NCI-H1436 (cell line): Measurements from ENCODE around the gene ERC2.

Experiments
- DNase-seq: peaks from one replicate; lab custom pipeline; 2025; lab: John Stamatoyannopoulos, UW

Gene ERC2

DNA sequence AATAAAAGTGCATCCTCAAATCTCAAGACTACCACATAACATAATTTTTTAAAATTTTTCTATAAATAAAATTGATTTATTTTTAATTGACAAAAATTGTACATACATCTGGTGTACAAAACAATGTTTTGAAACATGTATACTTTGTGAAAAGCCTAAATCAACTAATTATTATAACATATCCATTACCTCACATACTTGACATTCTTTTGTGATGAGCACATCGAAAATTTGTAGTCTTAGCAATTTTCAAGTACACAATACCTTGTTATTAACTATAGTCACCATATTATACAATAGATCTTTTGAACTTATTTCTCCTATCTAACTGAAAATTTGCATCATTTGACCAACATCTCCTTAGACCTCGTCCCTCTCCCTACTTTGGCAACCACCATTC is 973.3 kb downstream of the ERC2 start:
- DNase-seq: no peak

DNA sequence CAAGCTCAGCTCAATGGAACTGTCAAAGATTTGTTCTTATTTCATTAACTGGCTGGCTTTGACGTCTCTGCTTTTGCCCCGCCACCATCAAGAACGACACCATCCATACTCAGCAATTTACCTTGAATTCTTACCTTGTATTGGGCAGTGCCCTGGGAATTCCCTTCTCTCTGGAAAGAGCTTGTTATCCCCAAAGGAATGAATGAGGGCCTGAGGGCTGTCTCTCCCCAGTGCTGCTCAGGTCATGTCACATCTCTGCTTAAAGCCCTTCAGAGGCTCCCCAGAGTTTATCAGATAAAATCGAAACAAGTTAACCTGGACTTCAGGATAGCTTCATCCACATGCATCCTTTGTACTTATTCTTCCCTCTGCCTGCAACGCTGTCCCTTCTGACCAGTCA is 975.3 kb downstream of the ERC2 start:
- no peak for DNase-seq

DNA sequence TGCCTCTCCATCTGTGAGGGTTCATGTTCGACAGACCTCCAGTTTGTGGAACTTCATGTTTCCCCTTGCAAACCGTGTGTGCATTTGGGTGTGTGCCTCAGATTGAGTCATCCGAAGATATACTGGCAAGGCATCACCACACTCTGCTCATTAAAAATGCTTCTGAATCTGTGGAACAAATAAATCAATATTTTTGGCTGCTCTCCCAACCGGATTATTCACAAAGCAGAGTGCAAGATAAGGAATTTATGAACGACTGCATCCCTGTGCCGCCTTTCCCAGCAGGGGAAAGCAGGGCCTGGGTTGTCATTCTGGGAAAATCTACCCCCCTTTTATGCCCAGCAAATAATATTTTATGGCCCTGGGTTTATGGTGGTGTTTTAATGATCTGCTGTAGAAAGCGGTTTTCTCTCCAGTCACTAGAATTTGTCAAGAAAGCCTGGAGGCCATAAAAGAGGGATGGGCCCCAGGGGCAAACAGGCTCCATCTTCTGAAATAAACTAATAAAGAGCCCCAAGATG is 976.9 kb downstream of the ERC2 start:
- DNase-seq: no peak

DNA sequence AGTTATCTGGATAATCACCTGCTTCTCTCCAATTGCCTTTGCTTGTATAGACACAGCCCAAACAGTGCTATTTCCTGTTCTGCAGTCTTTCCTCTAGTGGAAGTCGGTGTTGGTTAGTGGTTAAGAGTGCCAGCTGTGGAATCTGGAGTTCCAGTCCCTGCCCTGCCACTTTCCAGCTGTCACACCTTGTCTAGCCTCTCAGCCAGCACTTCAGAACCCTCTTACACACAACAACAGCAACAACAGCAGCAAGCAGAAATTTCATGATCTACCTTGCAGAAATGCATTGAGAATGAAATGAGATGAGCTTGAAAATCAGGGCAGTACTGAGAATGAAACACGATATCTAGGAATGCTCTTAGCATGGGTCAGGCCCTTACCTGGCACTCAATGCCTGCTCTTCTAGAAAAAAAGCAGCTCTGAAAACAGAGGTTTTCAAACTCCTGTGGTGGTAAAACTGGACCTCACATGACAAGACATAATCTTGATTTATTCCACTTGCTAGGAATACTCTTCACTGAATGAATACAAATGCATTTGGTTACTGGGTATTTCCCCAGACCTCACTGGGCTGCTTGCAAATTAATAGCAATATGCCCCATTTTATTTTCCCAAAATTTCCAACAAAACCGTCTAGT is 977.9 kb downstream of the ERC2 start:
- DNase-seq: no peak

DNA sequence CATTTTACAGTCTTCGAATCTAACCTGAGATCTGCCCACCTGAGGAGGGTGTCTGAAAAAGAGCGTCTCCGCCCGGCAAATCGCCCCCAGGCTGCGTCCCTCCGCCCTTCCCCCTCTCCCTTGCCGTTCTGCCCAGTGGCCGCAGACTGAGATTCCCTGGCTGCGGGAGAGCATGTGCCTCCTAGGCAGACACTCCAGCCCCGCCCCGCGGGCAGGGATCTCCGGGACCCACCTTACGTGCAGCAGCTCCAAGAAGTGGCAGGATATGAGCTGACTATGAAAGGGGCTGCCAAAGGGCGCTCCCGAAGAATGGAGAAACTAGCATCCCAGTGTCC is 978.5 kb downstream of the ERC2 start:
- DNase-seq: no peak

DNA sequence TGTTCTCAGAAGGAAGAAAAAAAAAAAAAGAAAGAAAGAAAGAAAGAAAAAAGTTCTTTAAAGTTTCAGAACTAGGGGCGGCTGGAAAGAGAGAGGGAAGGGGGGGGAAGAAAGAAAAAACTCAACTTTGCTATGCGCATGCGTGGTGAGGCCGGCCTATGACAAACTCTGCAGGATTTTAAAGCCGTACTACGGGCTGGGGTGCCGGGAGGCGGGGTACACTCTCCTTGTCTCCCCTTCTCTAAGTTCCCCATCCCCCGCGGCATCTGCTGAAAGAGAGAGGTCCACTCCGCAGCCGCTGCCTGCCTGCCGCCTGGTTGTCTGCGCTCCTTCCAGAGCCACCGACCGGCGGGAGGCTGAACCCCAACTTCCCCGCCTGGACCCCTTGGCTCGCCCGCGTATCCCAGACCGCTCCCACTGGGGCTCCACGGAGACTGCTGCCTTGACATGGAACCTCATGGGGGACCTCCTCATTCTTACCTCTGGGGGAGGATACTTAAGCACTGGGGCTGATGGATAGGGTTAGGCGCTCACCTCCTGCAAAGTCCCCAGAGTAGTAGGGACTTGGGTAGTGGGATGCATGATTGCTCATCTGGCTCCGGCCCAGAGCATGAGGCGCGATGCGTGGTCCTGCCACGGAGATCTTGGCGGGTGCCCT is 979.7 kb downstream of the ERC2 start:
- no peak for DNase-seq

DNA sequence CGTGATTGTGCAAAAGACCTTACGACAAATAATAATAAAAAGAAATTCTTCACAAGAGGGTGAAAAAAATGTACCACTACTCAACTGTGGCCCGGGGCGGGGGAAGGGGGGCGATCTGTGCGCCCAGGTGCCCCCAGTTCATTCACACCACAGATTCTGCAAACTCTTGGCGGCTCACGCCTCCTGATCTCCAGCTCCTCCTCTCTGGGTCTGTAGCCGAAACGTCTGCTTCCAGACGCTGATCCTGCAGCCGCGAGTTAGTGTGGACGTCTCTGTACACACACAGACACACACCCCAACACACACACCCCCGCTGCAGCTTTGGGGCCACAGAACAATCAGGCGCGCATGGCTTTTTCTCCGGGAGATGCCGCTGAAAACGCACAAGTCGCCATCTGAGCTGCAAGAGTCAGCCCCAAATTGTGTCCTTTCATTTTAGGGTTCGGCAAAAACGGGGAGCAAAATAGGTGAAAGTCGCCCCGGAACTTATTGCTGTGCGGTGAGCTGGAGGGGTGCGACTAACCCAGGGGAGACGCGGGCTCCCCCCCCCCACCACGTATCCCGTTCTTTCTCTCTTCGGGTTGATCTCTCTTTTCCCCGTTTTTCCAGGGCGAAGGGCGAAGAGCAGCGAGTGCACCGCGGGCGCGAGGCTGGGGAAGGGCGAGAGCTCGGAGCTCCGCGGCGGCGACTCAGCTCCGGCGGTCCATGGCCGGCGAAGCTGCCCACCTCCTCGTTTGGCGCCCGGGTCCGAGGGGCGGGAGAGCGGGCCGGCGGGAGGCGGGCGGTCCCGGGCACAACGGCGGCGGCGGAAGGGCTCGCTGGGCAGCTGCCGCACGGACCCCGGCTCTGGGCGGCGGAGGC is 980.7 kb downstream of the ERC2 start:
- no peak for DNase-seq

DNA sequence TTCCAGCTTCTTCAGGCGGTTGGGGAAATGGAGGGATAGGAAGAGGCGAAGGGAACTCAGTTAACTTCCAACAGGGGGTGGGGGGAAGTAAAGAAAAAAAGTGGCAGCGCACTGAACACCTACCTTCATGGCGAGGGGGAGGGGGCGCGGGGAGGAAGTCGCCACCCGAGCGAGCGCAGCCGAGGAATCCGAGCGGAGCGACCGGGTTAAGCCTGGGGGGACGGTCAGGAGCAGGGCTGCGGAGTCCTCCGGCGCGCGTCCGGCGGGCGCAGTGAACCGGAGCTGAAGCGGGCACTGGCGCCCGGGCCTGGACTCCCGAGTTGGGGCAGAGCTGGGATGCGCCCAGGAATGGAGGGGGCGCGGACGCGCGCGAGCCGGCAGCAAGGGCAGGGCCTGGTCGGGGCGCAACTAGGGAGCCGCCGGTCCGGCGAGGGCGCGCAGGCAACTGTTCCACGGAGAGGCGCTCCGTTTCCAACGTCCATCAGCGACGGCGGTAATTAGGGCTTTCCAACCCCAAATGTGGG is 981.3 kb downstream of the ERC2 start, which contains the start of gene WNT5A:
WNT5A (minus strand) TSS at position 450 of the 524 bp plus-strand sequence; CDS start at position 129, 321 bp downstream.
- DNase-seq: no peak

DNA sequence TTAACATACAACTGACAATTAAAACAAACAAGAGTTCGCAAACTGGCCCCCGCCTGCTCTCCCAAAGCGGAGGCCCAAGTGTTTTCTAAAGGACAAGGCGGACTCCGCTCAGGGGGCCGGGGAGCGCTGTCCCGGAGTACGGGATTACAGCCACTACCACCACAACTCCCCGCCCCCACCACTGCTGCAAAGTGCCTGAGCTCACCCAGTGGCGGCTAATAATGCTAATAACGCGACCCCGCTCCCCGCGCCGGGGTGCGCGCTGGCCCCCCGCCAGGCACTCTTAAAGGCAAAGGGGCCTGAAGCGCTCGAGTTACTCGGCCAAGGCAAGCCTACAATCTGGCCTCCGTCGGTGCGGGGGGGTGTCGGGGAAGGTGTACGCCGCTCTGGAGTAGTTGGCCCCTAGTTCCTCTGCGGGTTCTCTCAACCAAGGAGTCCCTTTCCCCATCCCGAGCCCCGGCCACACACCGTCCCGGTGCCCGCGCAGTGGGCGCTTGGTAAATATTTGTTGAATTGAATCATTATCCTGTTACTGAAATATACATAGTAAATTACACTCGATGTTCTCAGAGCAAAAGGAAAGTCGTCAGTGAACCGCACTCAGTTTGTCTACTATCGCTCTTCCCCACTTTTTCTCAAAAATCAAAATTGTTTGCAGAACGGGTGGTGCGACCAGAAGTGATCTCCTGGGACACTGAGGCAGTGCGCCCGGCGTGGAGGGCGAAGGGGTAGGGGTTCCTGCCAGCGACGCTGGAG is 982.0 kb downstream of the ERC2 start:
- DNase-seq: no peak

DNA sequence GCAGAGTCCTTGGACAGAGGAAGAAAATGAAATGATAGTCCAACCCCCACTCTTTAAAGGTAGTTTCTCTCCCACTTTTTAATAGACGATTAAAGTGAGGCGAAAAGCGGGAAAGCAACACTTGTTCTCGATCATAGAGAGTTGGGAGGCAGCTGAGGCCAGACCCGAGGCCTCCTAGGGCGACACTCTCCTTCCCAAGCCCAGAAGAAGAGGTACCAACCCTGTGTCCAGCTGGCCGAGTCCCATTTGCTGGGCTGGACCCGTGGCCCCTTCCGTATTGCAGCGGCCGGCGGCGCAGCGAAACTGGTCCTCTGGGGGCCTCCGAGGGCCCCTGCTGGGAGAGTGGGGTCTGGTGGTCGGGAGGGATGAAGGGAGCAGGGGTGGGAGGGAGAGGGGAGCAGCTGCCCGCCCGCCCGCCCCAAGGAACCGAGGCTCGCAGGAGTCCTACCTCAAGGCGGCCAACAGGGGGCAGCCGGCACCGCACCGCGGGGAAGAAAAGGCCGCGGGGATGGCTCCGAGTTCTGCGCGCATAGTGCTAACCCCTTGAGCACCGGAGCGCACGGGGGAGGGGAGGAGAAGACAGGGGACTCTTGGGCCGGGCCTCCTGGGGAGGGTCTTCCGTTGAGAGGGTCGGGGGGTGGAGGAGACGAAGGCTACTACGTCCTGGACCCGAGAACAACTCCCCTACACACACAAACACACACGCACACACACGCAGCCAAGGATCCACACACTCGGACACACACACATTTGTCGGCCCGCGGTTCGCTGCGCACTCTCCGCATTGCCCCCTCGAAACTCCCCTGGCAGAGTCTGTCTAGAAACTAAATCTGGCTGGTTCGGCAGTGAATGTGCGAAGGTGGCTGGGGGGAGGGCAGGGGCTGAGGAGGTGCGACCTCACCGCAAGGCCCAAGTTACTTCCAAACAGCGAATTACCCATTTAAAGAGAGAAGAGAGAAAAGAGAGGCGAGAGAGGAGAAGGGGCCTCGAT is 983.2 kb downstream of the ERC2 start:
- DNase-seq: no peak

DNA sequence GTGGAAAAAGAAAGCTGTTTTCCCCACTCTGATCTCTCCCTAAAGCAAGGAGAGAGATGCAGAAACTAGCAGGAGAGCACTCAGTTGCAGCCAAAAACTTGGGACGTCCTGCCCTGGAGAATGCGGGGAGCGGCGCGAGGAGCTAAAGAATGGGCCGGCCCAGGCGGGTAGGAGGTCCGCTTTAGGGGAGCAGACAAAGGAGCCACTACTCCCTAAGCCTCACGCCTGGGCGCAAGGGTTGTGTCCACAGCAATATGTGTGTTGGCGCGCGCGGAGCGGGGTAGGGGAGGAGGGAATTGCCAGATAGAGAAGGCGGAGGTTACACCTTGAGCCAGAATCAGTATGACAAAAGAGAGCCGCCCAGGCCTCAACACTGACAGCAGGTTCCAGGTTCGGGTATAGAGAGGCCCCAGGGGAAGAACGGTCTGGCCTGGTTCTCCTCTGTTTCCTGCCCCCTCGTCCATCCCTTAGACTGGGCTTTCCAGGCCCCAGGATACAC is 984.0 kb downstream of the ERC2 start:
- DNase-seq: no peak

DNA sequence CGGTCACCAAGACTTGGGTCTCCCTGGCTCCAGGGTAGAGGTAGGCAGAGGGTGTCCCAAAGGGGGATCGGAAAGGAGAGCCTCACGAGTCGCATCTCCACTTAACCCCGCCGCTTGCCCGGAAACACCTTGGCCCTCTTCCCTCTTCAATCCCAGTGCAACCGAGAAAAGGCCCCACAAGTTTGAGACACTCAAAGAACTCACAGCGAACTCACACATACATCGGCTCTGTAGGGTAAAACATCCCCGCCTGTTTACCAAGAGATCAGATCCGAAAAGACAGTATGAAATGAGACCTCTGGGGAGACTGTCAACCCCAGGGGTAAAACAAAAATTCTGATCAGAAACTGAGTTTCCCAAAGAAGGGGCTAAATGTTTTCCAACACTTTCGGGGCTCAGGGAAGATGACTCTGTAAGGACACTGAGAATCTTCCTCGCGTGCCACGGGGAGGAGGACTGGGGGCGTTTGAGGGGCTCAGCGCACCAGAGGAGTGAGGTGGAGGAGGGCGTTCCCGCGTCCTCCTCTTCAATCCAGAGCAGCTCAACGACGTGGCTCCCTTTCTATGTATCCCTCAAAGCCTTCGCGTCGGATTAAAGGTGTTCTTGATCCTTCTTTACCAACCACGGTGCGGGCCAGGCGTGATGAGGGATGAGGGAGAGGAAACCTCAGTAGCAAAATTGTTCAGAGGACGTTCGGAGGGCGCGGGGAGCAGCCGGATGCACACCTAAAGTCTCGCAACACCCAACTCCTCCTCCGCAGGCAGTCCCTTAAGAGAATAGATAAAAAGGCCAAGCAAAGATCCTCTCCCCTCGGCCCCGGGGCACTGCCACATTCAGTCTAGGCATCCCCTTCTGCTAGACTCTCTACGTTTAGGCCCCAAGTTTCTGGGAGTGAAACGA is 984.8 kb downstream of the ERC2 start:
- no peak for DNase-seq

DNA sequence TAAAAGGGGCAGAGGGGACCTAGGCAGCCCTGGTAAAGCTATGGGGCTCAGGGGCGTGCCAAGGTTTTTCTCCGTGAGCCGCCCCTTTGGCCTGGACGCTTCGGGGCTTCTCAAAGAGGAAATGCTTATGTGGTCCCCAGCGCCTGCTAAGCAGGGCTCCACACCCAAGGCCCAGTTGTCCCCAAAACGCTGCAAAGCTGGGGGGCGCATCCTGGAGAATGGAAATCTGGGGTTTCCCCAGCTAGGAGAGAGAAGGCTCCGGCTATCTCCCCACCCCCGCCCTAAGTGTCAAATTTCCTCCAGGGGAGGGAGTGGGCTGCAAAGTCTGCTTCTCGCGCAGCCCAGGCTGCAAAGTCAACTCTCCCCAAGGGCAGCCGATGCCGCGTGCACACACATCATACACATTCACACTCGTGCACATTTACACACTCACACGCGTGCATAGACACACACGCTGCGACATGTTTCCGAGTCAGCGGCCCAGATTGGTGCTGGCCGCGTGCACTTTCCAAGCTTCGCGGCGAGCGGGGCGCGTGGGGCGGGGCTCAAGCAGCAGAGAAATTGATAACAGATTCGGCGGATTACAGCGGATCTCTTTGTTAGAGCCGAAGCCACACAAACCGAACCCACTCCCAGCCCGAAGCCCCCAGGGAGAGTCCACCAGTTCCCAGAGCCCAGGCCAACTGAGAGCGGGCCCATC is 985.6 kb downstream of the ERC2 start:
- no peak for DNase-seq

DNA sequence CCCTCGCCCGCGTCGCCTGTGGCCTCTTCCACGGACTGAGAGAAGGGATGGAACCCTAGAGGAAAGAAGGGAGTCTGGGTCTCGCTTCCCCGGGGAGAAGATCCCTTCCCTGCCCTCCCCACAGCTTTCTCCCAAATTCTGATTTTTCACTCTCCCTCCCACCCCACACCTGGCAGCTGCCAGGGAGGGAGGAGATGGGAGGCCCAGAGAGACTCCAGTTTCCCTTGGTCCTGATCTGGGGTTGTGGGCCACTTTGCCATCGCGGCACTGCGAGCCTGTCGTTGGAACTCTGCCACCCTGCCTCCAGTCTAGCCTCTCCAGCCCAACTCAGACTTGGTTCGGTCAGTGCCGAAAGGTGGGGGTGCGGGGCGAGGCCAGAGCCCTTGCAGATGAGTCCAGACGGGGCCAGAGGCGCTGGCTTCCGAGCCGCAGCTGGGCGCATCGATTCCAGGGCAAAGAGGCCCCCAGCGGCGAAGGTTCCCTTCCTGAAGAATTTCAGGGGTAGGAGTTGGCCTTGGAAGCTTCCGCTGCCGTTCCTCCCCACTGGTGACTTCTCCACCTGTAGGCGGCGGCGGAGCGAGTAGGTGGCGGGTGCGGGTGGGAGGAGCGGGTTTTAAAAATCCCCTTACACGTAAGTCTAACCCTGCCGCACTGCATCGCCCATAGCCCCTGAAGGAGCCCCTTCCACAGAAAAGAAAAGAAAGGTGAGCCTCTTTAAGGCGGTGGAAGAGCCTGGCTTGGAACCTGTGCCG is 986.3 kb downstream of the ERC2 start:
- DNase-seq: no peak

DNA sequence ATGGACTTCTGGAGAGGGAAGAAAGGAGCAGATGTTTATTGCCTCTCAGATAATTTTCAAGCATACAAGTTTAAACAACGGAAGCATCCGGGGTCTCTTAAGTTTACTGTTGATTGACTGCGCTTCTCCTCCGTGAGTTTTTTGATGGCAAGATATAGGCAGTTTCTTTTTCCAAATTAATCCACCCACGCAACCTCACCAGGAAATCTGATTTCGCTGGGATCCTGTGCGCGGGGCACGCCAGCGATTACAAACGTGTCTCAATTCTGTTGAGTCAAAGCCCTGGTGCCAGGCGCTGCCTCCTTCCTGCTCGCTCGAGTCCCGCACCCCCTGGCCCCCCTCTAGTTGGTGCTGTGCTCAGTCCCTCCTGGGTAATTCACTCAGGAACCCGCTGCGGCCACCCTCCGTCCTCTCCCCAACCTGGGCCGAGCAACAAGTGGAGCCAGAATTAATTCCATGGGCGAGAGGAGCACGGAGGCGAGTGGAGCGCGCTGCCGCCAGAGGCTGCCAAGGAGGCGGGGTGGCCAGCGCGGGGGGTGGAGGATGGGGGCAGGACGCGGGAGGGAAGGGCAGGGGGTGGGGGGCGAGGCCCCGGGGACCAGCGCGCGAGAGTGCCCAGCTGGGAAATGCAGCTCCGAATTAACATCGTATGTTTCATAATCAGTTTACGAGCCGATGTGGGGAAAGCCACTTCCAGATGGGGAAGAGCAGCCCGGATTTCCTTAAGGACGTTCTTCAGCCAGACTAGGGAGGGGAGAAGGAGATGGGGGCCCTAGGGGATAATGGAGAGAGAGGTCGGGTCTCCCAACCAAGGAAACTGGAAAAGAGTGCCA is 987.1 kb downstream of the ERC2 start:
- no peak for DNase-seq

DNA sequence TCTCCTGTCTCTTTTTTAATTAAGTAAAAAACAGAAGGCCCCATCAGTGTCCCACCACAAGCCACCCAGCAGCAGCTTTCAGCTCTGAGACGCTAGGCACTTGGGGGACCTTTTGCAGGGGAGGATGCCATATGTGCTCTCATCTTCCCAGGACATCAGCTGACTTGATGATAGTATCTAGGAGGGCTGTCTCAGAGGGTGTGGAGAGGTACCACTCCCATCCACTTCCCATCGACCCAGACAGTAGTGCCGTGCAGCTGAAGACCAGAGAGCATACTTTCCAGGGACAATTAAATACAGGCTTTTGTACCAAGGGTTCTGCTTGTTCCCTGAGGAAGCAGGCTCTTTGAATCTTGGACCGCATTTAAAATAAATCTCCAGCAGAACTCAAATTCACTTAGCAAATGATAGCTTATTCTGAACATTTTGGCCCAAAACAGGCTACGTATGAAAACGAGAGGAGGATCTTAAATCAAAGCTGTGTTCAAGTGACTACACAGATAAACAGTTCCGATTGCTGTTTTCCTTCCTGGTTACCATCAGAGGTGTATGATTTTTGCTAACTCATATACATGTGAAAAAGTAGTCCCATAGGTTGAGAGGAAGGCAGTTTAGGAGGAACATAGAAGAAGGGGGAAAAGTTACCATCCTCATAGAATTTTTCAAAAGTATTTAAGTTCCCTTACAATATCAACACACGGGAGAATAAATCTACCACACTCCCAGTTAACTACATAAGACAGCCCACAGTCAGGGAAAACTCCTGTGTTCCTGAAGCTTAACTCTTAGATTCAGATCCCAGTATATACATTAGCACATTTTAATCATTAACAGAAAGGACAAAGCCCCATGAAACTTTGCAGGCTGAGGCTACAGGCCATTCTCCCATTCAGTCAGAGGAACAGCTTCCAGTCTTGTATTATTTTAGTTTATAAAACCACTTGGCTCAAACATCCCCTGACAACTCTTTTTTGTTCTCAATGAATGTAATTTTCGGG is 990.7 kb downstream of the ERC2 start:
- DNase-seq: no peak
